Activated naive CD4-positive, alpha-beta T cell treated with anti-CD3 and anti-CD28 coated beads, Interleukin-2, amount 50 U/mL, for 72 hours (primary cell): Measurements from ENCODE around the gene APOF. TPM values are rescaled to one million over a fixed set of nuclear protein-coding genes. Genes with fewer than 3 reads are reported as not detected.
"Not testable (repeated sequence)": the region's sequence is repeated elsewhere in the genome, so short reads cannot be mapped to it uniquely, and the experiment has no call there.

ENCODE experiments used
- ATAC-seq, 2 donors: fragments of 150-1000 bp; cut with Tn5 transposase; 2 replicates each; pipeline ENCODE4 v1.10.0; 2021; ENCODE audit warnings: mild to moderate bottlenecking in 2 of 2, moderate library complexity in 2 of 2
- DNase-seq, 2 donors: peaks; one replicate each; pipeline ENCODE4 v3.0.0; 2021 to 2022; ENCODE audit warnings: low spot score in 2 of 2
- H3K27ac Mint-ChIP-seq, 2 donors: one replicate each; pipeline ENCODE4 v1.8.0; 2022; ENCODE audit warnings: mild to moderate bottlenecking in 2 of 2, mixed read lengths in 2 of 2
- H3K36me3 Mint-ChIP-seq, 2 donors: one replicate each; pipeline ENCODE4 v1.8.0; 2022; ENCODE audit warnings: mixed read lengths in 2 of 2
- H3K9me3 Mint-ChIP-seq, 2 donors: one replicate each; pipeline ENCODE4 v1.8.0; 2022; ENCODE audit warnings: mixed read lengths in 2 of 2
- total RNA-seq, 2 donors: library from RNA; stranded (reverse); gene quantifications; one replicate each; pipeline ENCODE4 v1.2.3, GENCODE V29; 2022

Gene APOF
- total RNA-seq, 2 donors from 2014 or later: not detected

- DNase-seq (no peak), ATAC-seq (no peak)
- Mint-ChIP-seq H3K9me3 (no peaks in the 10 kb centered on the region), H3K27ac (peak overlapping the region; percentile 95), H3K36me3 (peaks cover 10 to 20% of the 10 kb centered on the region in 2 donors)
Measured at GRCh38 chr12:56339158-56339422, 23.6 kb downstream of the APOF start.

GRCh38 chr12:56338308-56339157 lies 24.1 kb downstream of the APOF start, which contains the start of gene IL23A:
Gene IL23A (plus strand): TSS chr12:56338884. CDS start chr12:56339045, 161 bp downstream.
- H3K9me3 Mint-ChIP-seq: no peaks in the 10 kb centered on the region
- H3K27ac Mint-ChIP-seq: peak within 1 kb of the TSS; percentile 95
- DNase-seq (peak; percentile 79 to 95), ATAC-seq (peak; percentile 86 to 89)
- peaks cover 10 to 15% of the 10 kb centered on the region in 2 donors for H3K36me3 Mint-ChIP-seq

- no peak for ATAC-seq
- peaks cover 7 to 10% of the 10 kb centered on the region in 2 donors for H3K36me3 Mint-ChIP-seq
- peak overlapping the region; percentile 61 to 95 for H3K27ac Mint-ChIP-seq
- H3K9me3 Mint-ChIP-seq: no peaks in the 10 kb centered on the region
- DNase-seq: no peak
Measured at GRCh38 chr12:56337753-56338251, 24.9 kb downstream of the APOF start.

GRCh38 chr12:56336361-56337167 lies 26.1 kb downstream of the APOF start:
- Mint-ChIP-seq H3K36me3 (peaks cover 7 to 10% of the 10 kb centered on the region in 2 donors), H3K27ac (peak overlapping the region in 1 of 2 donors; percentile 95), H3K9me3 (no peaks in the 10 kb centered on the region)
- DNase-seq (no peak), ATAC-seq (no peak)

GRCh38 chr12:56335527-56335926 lies 27.1 kb downstream of the APOF start:
- ATAC-seq, H3K36me3 Mint-ChIP-seq, DNase-seq, H3K9me3 Mint-ChIP-seq, H3K27ac Mint-ChIP-seq: not testable (repeated sequence)

- no peaks in the 10 kb centered on the region for H3K9me3 Mint-ChIP-seq
- ATAC-seq (no peak), DNase-seq (no peak)
- peaks cover 7 to 10% of the 10 kb centered on the region in 2 donors for H3K36me3 Mint-ChIP-seq
- peak overlapping the region; percentile 99 to 100 for H3K27ac Mint-ChIP-seq
Measured at GRCh38 chr12:56334490-56334793, 28.2 kb downstream of the APOF start.

GRCh38 chr12:56333679-56334489 lies 28.8 kb downstream of the APOF start, which contains the start of gene PAN2:
Gene PAN2 (minus strand): TSS chr12:56334000. CDS start chr12:56333094, 906 bp downstream.
- peak; percentile 81 to 90 for ATAC-seq
- H3K36me3 Mint-ChIP-seq: peaks cover 2 to 4% of the 10 kb centered on the region in 2 donors

GRCh38 chr12:56333197-56333678 lies 29.4 kb downstream of the APOF start:
- no peaks in the 10 kb centered on the region for H3K9me3 Mint-ChIP-seq
- no peak for ATAC-seq
- no peaks in the 10 kb centered on the region for H3K36me3 Mint-ChIP-seq
- peak overlapping the region; percentile 99 to 100 for H3K27ac Mint-ChIP-seq
- DNase-seq: no peak

More at GRCh38 chr12:56333679-56334489, 28.8 kb downstream of the APOF start, which contains the start of gene PAN2:
- no peaks in the 10 kb centered on the region for H3K9me3 Mint-ChIP-seq
- peak; percentile 91 to 94 for DNase-seq
- H3K27ac Mint-ChIP-seq: peak within 1 kb of the TSS; percentile 99 to 100

- DNase-seq (no peak), ATAC-seq (no peak)
- Mint-ChIP-seq H3K27ac (peak overlapping the region; percentile 99 to 100), H3K9me3 (no peaks in the 10 kb centered on the region), H3K36me3 (no peaks in the 10 kb centered on the region)
Measured at GRCh38 chr12:56332512-56333196, 30.0 kb downstream of the APOF start.

- H3K27ac Mint-ChIP-seq: no peak overlapping the region
- no peaks in the 10 kb centered on the region for H3K9me3 Mint-ChIP-seq
- no peak for ATAC-seq
- peaks cover 0 to 3% of the 10 kb centered on the region in 2 donors for H3K36me3 Mint-ChIP-seq
- no peak for DNase-seq
Measured at GRCh38 chr12:56330936-56331490, 31.6 kb downstream of the APOF start.

GRCh38 chr12:56326533-56326932 lies 36.1 kb downstream of the APOF start:
- DNase-seq (no peak), ATAC-seq (no peak)
- Mint-ChIP-seq H3K36me3 (peaks cover 0 to 6% of the 10 kb centered on the region in 2 donors), H3K27ac (peak overlapping the region in 1 of 2 donors; percentile 23), H3K9me3 (no peaks in the 10 kb centered on the region)

GRCh38 chr12:56326126-56326525 lies 36.5 kb downstream of the APOF start:
- ATAC-seq (no peak), DNase-seq (no peak)
- H3K36me3 Mint-ChIP-seq: peaks cover 0 to 6% of the 10 kb centered on the region in 2 donors
- no peak overlapping the region for H3K27ac Mint-ChIP-seq
- H3K9me3 Mint-ChIP-seq: no peaks in the 10 kb centered on the region

- H3K9me3 Mint-ChIP-seq: no peaks in the 10 kb centered on the region
- peaks cover 0 to 6% of the 10 kb centered on the region in 2 donors for H3K36me3 Mint-ChIP-seq
- no peak for DNase-seq
- H3K27ac Mint-ChIP-seq: peak overlapping the region; percentile 24 to 57
- ATAC-seq: no peak
Measured at GRCh38 chr12:56324206-56324605, 38.5 kb downstream of the APOF start.

GRCh38 chr12:56321610-56322009 lies 41.0 kb downstream of the APOF start:
- H3K36me3 Mint-ChIP-seq, H3K9me3 Mint-ChIP-seq, DNase-seq, H3K27ac Mint-ChIP-seq, ATAC-seq: not testable (repeated sequence)

- ATAC-seq (peak; percentile 10 to 68), DNase-seq (no peak)
- Mint-ChIP-seq H3K27ac (no peak overlapping the region), H3K36me3 (peaks cover under 1 to 4% of the 10 kb centered on the region in 2 donors), H3K9me3 (no peaks in the 10 kb centered on the region)
Measured at GRCh38 chr12:56321027-56321426, 41.6 kb downstream of the APOF start.
